MM.1S (cell line): Measurements from ENCODE around the gene KLRD1.
"Not testable (repeated sequence)": the region's sequence is repeated elsewhere in the genome, so short reads cannot be mapped to it uniquely, and the experiment has no call there.

ENCODE experiments used
- CTCF ChIP-seq: fragments of 300-600 bp; sonication (generic); IDR thresholded peaks from 2 replicates; pipeline ENCODE4 v1.5.1; 2016; ENCODE audit warnings: antibody characterized with exemption, low read length, mixed read lengths
- EZH2 ChIP-seq: fragments of 300-600 bp; sonication (generic); optimal IDR thresholded peaks from 2 replicates; pipeline ENCODE3; 2017; ENCODE audit warnings: low read depth, mild to moderate bottlenecking, antibody characterized with exemption, low read length, mixed read lengths

DNA sequence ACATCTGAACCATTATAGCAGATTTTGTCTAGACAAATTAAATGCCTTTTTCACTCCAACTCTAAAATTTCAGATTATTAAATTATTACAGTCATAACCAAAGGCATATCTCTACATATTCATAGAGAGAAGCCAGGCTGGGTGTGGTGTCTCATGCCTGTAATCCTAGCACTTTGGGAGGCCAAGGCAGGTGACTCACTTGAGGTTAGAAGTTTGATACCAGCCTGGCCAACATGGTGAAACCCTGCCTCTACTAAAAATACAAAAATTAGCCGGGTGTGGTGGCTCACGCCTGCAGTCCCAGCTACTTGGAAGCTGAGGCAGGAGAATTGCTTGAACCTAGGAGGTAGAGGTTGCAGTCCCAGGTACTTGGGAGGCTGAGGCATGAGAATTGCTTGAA is 71.1 kb downstream of the KLRD1 start:
- not testable (repeated sequence) for TF ChIP-seq CTCF, EZH2
